OCI-LY7 (cell line): Measurements from ENCODE around the gene GM2A. TPM values are rescaled to one million over a fixed set of nuclear protein-coding genes. Genes with fewer than 3 reads are reported as not detected.

ENCODE experiments used
- BruUV-seq: library from RNA; stranded (reverse); fragments of 400-500 nt; replicated peaks from 2 replicates; lab custom pipeline; 2021; lab: Mats Ljungman, UMichigan
- CTCF ChIA-PET: fragments of 300-600 bp; sonication (Branson Sonifier 250); formaldehyde crosslinking; loops from one replicate; lab custom pipeline; 2022; ENCODE audit warnings: antibody characterized with exemption; ENCODE audit not compliant: unreplicated experiment; lab: Charles Lee
- POLR2A ChIA-PET: fragments of 300-600 bp; sonication (Branson Sonifier 250); formaldehyde crosslinking; loops from one replicate; lab custom pipeline; 2022; ENCODE audit warnings: antibody characterized with exemption; lab: Charles Lee
- DNase-seq: peaks from one replicate; pipeline ENCODE4 v3.0.0-alpha.2; 2015; ENCODE audit warnings: low spot score
- H2AFZ ChIP-seq: fragments of 200-600 bp; sonication (generic), shearing (Covaris generic); 2 replicates; pipeline ENCODE4 v1.6.1; 2014; ENCODE audit warnings: mild to moderate bottlenecking, antibody characterized with exemption, low read length, moderate library complexity
- H3K27ac ChIP-seq: fragments of 200-600 bp; sonication (generic); 2 replicates; pipeline ENCODE4 v1.5.1; 2014; ENCODE audit warnings: mixed run types, low read depth, mild to moderate bottlenecking, moderate library complexity, low read length, inconsistent platforms; ENCODE audit not compliant: poor library complexity, severe bottlenecking
- H3K36me3 ChIP-seq: fragments of 200-600 bp; sonication (generic); 2 replicates; pipeline ENCODE4 v1.6.1; 2014; ENCODE audit warnings: mild to moderate bottlenecking, antibody characterized with exemption, low read length, moderate library complexity, mixed read lengths; ENCODE audit not compliant: insufficient read depth
- H3K4me1 ChIP-seq: fragments of 200-600 bp; sonication (generic); 2 replicates; pipeline ENCODE4 v1.5.1; 2014; ENCODE audit warnings: mild to moderate bottlenecking, low read length; ENCODE audit not compliant: insufficient read depth, poor library complexity, severe bottlenecking
- H3K4me2 ChIP-seq: fragments of 200-600 bp; sonication (generic); 2 replicates; pipeline ENCODE4 v1.6.1; 2014; ENCODE audit warnings: mild to moderate bottlenecking, low read length
- H3K4me3 ChIP-seq: fragments of 200-600 bp; sonication (generic); 2 replicates; pipeline ENCODE4 v1.5.1; 2014; ENCODE audit warnings: mild to moderate bottlenecking, low read depth, low read length; ENCODE audit not compliant: poor library complexity, severe bottlenecking
- H3K79me2 ChIP-seq: fragments of 200-600 bp; sonication (generic); 2 replicates; pipeline ENCODE4 v1.6.1; 2016; ENCODE audit warnings: low read depth, mild to moderate bottlenecking, low read length, moderate library complexity, mixed read lengths; ENCODE audit not compliant: insufficient read depth
- H3K9me2 ChIP-seq: fragments of 200-600 bp; sonication (generic); 2 replicates; pipeline ENCODE4 v1.6.1; 2016; ENCODE audit warnings: mild to moderate bottlenecking, low read length, mixed read lengths; ENCODE audit not compliant: insufficient read depth
- H3K9me3 ChIP-seq: fragments of 200-600 bp; sonication (generic); 2 replicates; pipeline ENCODE4 v1.6.1; 2014; ENCODE audit warnings: mild to moderate bottlenecking, mixed run types, low read length, mixed read lengths
- H4K20me1 ChIP-seq: fragments of 200-600 bp; sonication (generic); 2 replicates; pipeline ENCODE4 v1.6.1; 2014; ENCODE audit warnings: mild to moderate bottlenecking, antibody characterized with exemption, low read length, moderate library complexity, mixed read lengths; ENCODE audit not compliant: insufficient read depth
- CTCF ChIP-seq: fragments of 200-600 bp; sonication (generic); conservative IDR thresholded peaks from 2 replicates; pipeline ENCODE4 v1.5.1; 2014; ENCODE audit warnings: mild to moderate bottlenecking, antibody characterized with exemption, low read length, moderate library complexity, mixed read lengths
- EZH2phosphoT487 ChIP-seq: fragments of 200-600 bp; sonication (generic); IDR thresholded peaks from 2 replicates; pipeline ENCODE4 v1.6.1; 2018; ENCODE audit warnings: low read depth, borderline replicate concordance, mild to moderate bottlenecking, mixed run types, antibody characterized with exemption, low read length, moderate library complexity, mixed read lengths
- intact Hi-C: fragments of 100-400 bp; cut with micrococcal nuclease; formaldehyde crosslinking; loops from one replicate; pipeline ENCODE4 v1.10.0; 2022; ENCODE audit not compliant: unreplicated experiment
- total RNA-seq, 2 experiments: library from RNA; depleted of rRNA in 1 of 2; stranded (reverse); fragments of >200 nt in 1 of 2; shearing (Covaris generic) in 1 of 2; gene quantifications; 2 replicates each; pipeline ENCODE4 v1.2.3, GENCODE V29; 2014 to 2022

Gene GM2A
- total RNA-seq, 2 experiments from 2014 or later, result 52.4 to 64.5 TPM

GRCh38 chr5:151295791-151296477 is 42.9 kb downstream of the GM2A start:
- no peaks in the 10 kb centered on the region for H3K4me1 ChIP-seq

GRCh38 chr5:151296478-151296830 is 43.5 kb downstream of the GM2A start:
- Histone ChIP-seq H2AFZ (no peak overlapping the region), H4K20me1 (no peaks in the 10 kb centered on the region), H3K4me3 (no peak overlapping the region), H3K79me2 (no peaks in the 10 kb centered on the region), H3K4me2 (no peak overlapping the region), H3K9me2 (no peaks in the 10 kb centered on the region), H3K4me1 (no peaks in the 10 kb centered on the region), H3K36me3 (no peaks in the 10 kb centered on the region), H3K27ac (no peak overlapping the region), H3K9me3 (no peaks in the 10 kb centered on the region)
- ChIA-PET CTCF (no interaction called here), POLR2A (no interaction called here)
- intact Hi-C loops, result no loop called here
- no peak for TF ChIP-seq EZH2phosphoT487
- TF ChIP-seq CTCF, result no peak
- DNase-seq, result no peak
- no TSS peak for BruUV-seq

More at GRCh38 chr5:151295791-151296477, 42.9 kb downstream of the GM2A start:
- Histone ChIP-seq H4K20me1 (no peaks in the 10 kb centered on the region), H3K4me2 (no peak overlapping the region), H3K4me3 (no peak overlapping the region), H3K36me3 (no peaks in the 10 kb centered on the region), H3K79me2 (no peaks in the 10 kb centered on the region), H3K27ac (no peak overlapping the region), H3K9me2 (no peaks in the 10 kb centered on the region), H3K9me3 (no peaks in the 10 kb centered on the region), H2AFZ (no peak overlapping the region)
- no peak for TF ChIP-seq CTCF
- TF ChIP-seq EZH2phosphoT487, result no peak
- DNase-seq, result no peak
- ChIA-PET CTCF (no interaction called here), POLR2A (no interaction called here)
- no TSS peak for BruUV-seq
- intact Hi-C loops, result no loop called here

GRCh38 chr5:151296974-151297373 is 44.0 kb downstream of the GM2A start:
- intact Hi-C loops, result no loop called here
- TF ChIP-seq EZH2phosphoT487, result no peak
- TF ChIP-seq CTCF, result no peak
- H4K20me1 ChIP-seq, result no peaks in the 10 kb centered on the region
- no peaks in the 10 kb centered on the region for H3K9me3 ChIP-seq
- H3K9me2 ChIP-seq, result no peaks in the 10 kb centered on the region
- H3K36me3 ChIP-seq, result no peaks in the 10 kb centered on the region
- H3K4me2 ChIP-seq, result no peak overlapping the region
- H3K27ac ChIP-seq, result no peak overlapping the region
- no peaks in the 10 kb centered on the region for H3K79me2 ChIP-seq
- DNase-seq, result no peak
- no peaks in the 10 kb centered on the region for H3K4me1 ChIP-seq
- H2AFZ ChIP-seq, result no peak overlapping the region
- ChIA-PET POLR2A (no interaction called here), CTCF (no interaction called here)
- no peak overlapping the region for H3K4me3 ChIP-seq
- BruUV-seq, result no TSS peak
